HG03039 (cell line): Measurements from ENCODE around the gene AUH.

Source experiments
- ATAC-seq: cut with Tn5 transposase; IDR thresholded peaks from one replicate; pipeline ENCODE4 v1.9.1; 2021; ENCODE audit warnings: mild to moderate bottlenecking, moderate library complexity; ENCODE audit not compliant: unreplicated experiment

Gene AUH

DNA sequence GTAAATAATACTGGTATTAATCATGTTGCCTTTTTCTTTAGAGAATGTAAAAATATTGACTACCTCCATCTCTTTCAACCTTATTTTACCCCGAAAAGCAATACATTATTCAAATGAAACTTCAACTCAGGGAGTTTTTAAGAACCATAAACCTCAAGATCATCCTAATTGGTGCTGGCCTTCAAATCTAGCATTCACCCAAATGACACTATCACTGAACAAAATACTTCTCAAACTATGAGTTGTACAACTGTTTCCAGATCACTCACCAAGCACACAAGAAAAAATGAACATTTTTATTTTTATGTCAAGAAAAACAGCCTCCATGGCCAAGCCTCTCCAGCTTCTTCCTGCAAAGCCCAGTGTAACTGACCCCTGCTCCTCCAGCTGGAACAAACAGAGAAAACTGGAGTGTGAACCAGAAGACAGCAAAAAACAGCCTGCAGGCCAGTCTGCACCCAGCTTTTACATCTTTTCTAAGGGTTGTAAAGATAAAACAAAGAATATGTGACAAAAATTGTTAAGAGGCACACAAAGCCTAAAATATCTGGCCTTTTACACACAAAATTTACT lies 21.2 kb downstream of the AUH start:
- ATAC-seq = no peak

DNA sequence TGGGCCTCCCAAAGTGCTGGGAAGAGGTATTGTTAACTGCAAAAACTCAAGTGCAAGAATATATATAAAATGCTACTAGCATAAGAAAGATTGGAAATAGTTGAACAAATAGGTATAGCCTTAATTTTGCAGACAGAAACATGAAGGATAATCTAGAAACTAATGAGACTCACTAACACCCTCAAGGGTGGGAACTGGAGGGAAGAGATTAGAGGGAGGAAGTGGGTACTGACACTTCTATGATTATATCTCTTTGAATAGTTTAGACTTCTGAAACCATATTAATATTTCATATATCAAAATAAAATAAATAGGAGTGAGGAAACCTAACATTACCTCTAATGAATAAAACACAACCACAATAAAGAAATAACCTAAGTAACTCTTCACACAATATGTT lies 23.0 kb downstream of the AUH start:
- no peak for ATAC-seq

DNA sequence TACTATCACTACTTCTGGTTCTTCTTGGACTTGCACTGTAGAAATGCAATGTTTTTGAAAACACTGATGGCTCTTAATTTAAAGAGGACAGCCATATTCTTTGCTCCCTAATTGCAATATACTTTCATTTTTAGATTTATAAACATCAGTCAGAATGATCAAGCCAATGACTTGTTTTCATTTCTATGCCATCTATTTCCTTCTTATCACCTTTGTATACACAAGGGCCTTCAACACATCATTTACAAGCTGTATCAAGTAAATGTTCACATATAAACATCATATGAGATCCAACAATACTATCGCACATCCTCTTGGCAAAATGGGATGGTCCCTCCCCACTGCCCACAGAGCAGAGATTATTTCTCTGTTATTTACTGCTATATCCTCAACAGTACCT lies 24.9 kb downstream of the AUH start:
- no peak for ATAC-seq

DNA sequence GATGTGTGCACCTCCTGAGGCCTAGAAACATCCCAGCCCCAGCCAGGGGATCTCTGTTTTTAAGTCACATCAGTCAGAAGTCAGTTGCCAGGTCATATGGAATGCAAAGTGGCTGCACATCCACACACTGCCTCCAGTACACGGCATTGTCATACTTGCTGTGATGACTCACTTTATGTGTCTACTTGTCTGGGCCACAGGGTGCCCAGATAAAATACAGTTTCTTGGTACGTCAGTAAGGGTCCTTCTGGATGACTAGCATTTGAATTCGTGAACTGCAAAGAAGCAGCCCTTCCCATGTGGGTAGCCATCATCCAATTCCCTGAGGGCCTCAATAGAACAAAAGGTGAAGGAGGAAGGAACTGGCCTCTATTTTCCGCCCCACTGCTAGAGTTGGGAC lies 27.7 kb downstream of the AUH start:
- no peak for ATAC-seq

DNA sequence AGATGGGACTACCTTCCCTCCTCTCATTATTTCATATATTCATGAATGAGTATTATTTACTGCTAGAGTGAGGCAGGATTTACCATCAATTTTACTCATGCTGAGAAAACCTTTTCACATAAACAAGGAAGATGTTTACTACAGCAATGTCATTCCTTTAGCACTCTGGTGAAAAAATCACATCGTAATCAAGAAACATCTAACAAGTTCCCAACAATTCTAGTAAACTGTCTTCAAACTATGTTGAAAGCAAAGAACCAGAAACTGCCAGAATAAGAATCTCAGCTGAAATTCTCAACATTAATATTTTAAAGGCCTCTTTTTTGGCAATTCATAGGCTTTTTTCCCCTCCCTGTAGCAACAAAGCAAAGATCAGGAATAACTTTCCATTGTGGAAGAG lies 28.2 kb downstream of the AUH start:
- ATAC-seq = no peak

DNA sequence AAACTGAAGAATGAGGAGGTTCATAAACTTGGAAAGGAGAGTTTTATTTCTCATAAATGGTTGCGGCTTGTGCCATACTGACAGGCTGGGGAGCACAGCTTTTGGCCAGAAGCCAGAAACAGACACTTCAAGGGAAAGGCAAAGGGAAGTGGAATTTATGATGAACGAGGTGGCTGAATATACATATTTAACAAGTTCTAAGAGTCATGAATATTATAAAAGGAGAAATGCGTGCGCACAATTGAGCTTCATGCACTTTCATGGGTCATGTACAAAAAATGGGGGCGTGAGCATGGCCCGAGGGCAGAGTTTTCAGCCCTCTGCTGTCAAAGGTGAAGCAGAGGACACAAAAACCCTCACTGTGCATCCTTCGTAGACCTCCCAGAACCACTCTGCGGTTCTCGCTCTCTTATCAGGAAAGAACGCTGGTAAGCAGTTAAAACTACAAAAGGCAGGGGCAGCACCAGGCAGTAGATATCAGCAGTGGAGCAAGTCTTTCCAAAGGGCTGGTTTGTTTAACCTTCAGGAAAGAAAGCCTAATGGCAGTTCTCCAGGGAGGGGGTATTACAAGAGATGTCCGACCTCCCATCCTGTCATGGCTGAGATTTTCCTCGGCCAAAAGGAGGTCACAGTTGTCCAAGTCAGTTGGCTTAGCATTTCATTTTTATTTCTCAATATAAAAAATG lies 29.0 kb downstream of the AUH start:
- no peak for ATAC-seq

DNA sequence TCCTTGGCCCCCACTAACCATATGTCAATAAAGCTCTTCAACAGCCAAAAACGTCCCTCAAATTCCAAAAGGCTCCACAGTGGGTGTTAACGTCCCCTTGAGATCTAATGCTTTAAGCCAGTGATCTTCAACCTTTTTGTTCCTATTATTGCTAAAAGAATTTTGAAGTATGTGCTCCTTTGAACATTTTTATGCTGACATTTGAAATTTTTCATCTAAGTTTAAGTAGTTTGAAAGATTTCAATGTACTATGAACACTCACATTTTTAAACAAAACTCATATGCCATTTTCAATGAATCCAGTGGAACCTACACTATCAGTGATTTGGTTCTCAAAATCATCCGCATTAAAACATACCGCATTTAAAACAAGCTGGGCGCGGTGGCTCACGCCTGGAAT lies 29.9 kb downstream of the AUH start:
- ATAC-seq = no peak

DNA sequence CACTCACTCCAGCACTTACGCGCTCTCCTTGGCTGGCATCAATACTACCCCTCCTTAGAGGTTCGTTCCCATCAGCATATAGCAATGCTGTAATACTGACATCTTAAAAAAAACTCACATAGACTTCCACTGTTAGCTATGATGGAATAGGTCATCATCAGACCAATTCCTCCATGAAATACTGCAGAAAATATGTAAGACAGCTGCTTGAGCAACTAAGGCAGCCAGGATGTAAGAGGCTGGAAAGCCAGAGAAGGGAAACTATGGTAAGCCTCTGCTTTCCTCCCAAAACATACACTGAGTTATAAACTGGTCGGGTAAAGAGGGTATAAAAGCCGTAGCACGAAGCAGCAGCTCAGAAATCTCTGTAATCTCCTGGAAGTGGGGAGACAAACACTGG lies 33.5 kb downstream of the AUH start:
- no peak for ATAC-seq

DNA sequence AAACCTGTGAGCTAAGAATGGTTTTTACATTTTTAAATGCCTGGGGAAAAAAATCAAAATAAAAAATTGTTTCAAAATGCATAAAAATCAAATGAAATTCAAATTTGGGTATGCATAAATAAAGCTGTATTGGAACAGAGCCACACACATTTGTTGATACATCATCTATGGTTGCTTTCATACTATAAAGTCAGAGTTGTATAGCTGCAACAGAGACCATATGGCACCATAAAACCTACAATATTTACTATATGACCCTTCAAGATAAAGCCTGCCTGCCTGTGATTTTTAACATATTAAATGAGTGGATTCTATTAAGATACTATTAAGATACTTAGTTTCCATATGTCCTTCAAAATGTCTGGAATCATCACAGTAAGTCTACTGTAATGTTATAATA lies 40.0 kb downstream of the AUH start:
- ATAC-seq = no peak

DNA sequence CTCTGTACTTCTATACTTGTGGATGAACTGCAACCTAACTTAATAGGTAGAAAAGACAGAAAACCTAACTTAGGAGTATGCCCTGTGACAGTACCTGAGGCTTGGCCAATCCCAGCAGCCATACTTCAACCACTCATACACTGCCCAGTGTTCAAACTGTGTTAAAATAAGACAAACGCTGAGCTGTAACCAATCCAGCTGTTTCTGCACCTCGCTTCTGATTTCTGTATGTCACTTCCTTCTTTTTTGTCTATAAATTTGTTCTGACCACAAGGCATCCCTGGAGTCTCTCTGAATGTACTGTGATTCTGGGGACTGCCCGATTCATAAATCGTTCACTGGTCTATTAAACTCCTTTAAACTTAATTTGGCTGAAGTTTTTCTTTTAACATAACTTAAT lies 41.4 kb downstream of the AUH start:
- ATAC-seq = no peak

DNA sequence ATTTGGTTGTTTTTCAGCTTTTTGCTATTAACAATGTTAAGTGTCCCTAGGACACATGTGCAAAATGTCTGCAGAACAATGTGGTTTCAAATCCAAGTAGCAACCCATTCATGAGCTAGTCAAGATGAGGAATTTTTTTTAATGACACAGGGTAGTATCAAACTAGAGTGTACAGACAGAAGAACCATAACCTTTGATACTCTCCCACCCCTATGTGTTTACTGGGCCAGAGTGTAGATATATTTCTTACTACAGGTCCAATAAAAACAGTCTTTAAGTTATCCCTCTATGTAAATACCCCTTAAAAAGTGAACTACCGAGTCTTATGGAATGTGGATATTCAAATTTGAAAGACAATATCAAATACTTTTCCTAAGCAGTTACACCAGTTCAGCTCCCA lies 45.6 kb downstream of the AUH start:
- no peak for ATAC-seq

DNA sequence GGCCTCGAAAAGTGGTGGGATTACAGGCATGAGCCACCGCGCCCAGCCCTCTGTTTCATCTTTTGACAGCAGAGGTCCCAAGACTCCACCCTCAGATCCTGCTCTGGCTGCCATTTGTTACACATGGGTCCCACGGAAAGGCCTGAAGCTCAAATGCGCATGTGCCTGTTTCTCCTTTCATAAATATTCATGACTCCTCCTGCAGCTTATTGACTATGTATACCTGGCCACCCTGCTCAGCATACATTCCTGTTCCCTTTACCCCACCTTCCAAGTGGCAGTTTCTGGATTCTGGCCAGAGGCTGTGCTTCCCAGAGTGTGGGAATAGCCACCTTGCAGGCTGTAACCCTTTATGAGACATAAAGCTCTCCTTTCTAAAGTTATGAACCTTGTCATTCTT lies 46.5 kb downstream of the AUH start:
- ATAC-seq = no peak

DNA sequence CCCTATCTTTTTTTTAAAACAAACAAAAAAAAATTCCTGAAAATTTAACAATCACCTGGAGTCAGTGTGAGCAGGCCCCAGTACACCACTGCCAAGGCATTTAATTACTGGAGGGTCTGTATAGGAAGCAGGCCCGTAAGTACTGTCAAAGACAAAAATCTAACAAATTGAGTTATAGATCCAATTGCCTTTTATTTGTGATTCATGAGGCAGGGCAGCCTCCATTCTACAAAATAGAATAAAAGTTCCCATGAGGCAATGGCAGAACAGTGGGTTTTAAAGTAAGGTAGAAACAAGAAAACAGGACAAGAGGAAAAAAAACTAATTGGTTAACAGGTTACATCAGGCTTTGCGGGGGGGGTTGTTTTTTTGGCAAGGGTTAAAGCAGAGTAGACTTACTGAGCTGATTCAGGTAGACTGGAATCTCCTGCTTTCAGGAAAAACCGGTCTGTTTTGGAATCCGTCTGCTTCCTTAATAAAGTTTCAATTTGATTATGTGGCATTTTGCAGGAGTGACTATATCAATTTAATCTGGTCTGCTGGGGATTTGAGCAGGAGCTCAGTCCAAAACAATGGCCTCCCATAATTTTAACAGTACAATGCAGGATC lies 48.9 kb downstream of the AUH start:
- no peak for ATAC-seq

DNA sequence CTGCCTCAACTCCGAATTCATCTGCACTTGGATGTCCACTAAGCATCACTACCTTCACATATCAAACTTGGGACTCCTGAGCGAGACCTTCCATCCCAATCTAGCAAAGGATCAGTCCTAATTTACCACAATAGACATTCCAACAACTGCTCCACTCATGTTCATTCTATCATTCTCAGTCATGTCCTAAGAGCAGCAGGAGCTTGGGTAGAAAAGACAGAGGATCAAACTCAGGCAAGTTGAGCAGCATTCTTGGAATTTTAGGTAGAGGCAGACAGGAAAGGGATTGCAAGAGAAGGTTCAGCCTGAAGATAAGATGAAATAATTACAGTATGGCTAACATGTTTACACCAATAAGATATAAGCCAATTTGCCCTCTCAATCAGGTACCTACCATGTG lies 51.7 kb downstream of the AUH start:
- no peak for ATAC-seq

DNA sequence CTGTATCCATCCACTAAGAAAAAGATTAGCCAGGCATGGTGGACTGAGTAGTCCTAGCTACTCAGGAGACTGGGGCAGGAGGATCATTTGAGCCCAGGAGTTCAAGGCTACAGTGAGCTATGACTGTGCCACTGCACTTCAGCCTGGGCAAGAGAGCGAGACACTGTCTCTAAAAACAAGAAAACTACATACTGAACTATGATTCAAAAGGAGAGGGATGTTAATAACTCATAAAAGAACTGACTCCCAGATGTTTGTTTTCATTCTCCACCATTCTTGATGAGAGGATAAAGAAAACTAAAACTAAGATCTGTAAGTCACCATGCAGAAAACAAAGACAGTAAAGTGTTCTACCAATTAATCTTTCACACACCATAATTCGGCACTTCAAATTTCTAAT lies 53.5 kb downstream of the AUH start:
- ATAC-seq = no peak

DNA sequence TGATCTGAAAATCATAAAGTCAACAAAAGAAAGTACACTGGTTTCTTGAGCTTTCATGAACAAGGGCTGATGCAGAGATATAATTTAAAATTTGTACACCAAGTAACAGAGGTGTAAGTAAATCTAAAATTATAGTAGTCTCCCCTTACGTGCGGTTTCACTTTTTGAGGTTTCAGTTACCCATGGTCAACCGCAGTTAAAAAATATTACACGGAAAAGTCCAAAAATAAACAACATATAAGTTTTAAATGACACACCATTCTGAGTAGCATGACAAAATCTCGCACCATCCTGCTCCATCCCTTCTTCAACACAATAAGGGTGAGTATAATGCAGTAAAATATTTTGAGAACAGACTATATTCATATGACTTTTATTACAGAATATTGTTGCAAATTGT lies 54.4 kb downstream of the AUH start:
- ATAC-seq = no peak

DNA sequence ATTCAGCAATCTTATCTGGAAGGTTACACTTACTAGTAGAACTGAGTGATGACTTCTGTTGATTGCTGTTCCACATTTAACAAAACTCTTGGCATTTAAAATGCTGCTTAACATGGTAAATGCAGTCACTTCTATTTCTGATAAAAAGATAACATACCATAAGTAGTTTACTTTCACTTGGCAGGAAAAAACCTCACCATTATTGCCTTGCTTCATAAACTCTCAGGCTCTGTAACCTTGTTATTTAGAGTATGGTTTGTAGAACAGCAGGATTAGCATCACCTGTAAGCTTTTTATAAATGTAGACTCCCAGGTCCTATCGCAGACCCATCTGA lies 55.5 kb downstream of the AUH start:
- ATAC-seq = no peak

DNA sequence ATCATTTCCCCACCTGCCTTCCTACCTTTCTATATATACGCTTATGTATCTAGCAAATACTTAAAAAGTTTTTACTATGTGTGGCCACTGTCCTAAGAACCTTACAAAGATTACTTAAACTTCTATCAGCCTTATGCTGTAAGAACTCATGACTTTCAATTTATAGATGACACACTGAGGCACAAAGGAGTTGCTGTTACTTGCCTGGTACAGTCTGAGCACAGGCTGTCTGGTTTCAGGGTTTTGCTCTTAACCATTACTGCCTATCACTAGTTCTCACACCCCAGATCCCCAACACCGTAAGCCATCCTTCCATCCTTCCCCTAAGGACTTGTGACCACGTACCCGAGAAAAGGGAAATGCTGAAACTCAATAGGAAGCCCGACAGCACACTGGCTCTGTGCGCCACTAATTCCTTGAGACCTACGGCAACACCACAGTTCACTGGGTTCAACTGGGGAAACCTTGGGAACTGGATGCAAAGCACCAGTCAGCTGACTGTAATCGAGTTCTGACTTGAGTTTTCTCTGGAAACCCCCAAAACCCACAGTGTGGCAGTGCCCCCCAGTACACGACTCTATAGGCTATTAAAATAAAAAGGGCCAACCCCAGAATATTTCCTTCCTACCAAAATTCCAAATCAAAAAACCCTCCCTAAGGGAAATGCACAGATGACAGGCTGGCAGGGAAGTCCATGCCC lies 56.0 kb downstream of the AUH start:
- no peak for ATAC-seq

DNA sequence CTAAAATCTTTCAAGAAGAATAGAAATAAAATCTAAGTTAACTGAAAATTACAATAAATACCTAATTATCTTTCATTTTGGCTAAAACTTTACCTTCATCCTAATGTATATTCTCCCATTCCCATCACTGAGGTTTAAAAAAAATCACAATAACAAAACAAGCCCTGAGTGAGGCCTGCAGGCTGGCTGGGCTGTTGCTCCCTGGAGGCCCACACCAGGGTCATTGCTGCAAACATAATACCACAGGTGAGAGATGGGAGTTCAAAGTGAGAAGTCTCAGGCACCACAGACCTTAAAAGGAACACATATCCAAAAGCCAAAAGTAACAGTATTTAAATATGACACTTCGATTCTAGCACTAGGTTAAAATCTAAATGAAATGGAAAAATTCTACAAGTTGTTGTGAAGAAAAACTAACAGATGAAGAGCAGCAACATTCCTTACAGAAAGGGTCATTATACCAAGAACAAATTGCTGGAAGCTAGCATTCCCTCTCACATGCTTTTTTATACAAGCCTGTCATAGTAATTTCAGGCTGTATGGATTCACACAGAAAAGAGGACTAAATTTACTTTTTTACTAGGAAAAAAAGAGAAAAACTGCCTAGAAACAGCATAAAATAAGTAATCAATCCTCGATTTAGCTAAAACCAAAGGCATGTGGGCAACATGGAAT lies 57.8 kb downstream of the AUH start:
- no peak for ATAC-seq

DNA sequence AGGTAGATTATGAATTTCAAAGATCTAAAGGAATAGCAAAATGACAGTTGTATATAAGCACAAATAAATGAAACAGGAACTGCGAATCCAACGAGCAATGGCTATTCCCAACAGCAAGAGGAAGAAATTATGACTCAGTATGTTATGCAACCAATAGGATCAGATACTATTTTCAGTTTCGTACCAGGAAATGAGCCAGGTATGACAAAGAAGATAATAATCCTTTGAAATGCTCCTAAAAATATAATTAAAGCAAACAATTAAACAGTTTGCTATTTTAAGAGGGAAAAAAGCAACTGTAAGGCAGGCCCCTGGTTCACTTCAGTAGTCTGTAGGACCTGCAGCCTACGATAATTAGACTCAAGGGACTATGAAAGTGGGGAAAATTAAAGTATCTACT lies 58.9 kb downstream of the AUH start:
- ATAC-seq = no peak

DNA sequence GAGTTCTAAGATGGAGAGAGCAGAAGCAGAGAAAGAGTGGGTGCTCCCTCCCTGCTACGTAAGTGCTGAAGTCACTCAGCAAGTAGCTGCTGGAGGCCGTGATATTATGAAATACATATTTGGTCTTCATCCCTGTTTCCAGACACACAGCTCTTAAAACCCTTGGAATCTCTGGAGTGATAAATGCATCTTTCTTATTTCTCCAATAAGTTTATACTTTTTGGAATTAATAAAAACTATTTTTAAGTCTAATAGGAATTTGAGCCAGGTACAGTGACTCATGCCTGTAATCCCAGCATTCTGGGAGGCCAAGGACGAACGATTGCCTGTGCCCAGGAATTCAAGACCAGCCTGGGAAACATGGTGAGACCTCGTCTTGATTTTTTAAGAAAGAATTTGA lies 60.6 kb downstream of the AUH start:
- no peak for ATAC-seq

DNA sequence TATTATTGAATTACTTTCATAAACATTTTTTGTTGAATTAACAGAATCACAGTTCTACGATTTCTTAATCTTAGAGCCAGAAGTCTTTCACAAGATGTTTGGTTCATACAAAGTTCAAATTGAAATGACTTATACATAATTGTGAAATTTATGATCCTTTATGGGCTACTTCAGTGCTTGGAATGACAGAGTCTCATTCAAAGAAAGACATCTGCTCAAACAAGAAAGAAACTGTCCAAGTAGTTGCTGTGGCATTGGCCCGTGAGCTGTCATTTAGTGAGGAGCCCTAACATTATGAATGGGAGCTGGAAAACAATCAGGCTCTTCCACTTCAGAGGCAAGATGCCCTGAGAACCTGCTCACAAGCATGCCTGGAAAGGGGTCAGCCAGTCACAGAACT lies 63.4 kb downstream of the AUH start:
- ATAC-seq = no peak
